Thyroid gland (tissue), 4 donors: ENCODE results near the gene RXFP4. TPM values are rescaled to one million over a fixed set of nuclear protein-coding genes. Genes with fewer than 3 reads are reported as not detected.

ENCODE experiments used
- DNase-seq, 2 donors: peaks; one replicate each; pipeline ENCODE4 v3.0.0-alpha.2; 2019
- H3K27ac ChIP-seq, 3 donors: fragments of 200-600 bp; sonication (generic); 1 replicate in 2 of 3; 2 replicates in 1 of 3; pipeline ENCODE4 v1.5.1; 2016 to 2019; ENCODE audit warnings: mild to moderate bottlenecking in 1 of 3, moderate library complexity in 1 of 3
- H3K27me3 ChIP-seq: fragments of 200-600 bp; sonication (generic); one replicate; pipeline ENCODE4 v1.5.1; 2019
- H3K36me3 ChIP-seq, 2 donors: fragments of 200-600 bp; sonication (generic); one replicate each; pipeline ENCODE4 v1.5.1; 2016 to 2019
- H3K4me1 ChIP-seq, 2 donors: fragments of 200-600 bp; sonication (generic); one replicate each; pipeline ENCODE4 v1.5.1; 2017 to 2019
- H3K4me3 ChIP-seq, 3 donors: fragments of 200-600 bp; sonication (generic); replicated peaks in 1 of 3; 1 replicate in 2 of 3; 2 replicates in 1 of 3; pipeline ENCODE4 v1.5.1; 2016; ENCODE audit warnings: mild to moderate bottlenecking in 1 of 3
- H3K9me3 ChIP-seq: fragments of 200-600 bp; sonication (generic); one replicate; pipeline ENCODE4 v1.5.1; 2017
- POLR2A ChIP-seq, 2 donors: fragments of 450-650 bp; IDR thresholded peaks; one replicate each; pipeline ENCODE4 v1.6.1; 2017; ENCODE audit warnings: antibody characterized with exemption in 2 of 2, mild to moderate bottlenecking in 2 of 2, moderate library complexity in 1 of 2
- WGBS, 2 donors: methylation state at CpG; one replicate each; pipeline ENCODE4 v1.1.5; 2017; 5-methylcytosine and 5-hydroxymethylcytosine counted together
- intact Hi-C: fragments of 100-400 bp; cut with DNase I; formaldehyde crosslinking; loops from one replicate; pipeline ENCODE4 v1.15.1; 2023
- total RNA-seq, 4 donors: library from RNA; depleted of rRNA; stranded (reverse); fragments of >200 nt; gene quantifications; one replicate each; pipeline ENCODE4 v1.2.3, GENCODE V29; 2016
- TF ChIP-seq, protein P1 (sequence below), 6 experiments: fragments of 200-600 bp in 3 of 6; fragments of 450-650 bp in 3 of 6; sonication (generic) in 3 of 6; IDR thresholded peaks; one replicate each; pipeline ENCODE4 v1.5.1; 2016 to 2019; ENCODE audit warnings: antibody characterized with exemption in 6 of 6, mild to moderate bottlenecking in 2 of 6, inconsistent platforms in 1 of 6, moderate library complexity in 1 of 6

The RXFP4 gene
- total RNA-seq, 4 donors from 2014 or later: not detected

DNA sequence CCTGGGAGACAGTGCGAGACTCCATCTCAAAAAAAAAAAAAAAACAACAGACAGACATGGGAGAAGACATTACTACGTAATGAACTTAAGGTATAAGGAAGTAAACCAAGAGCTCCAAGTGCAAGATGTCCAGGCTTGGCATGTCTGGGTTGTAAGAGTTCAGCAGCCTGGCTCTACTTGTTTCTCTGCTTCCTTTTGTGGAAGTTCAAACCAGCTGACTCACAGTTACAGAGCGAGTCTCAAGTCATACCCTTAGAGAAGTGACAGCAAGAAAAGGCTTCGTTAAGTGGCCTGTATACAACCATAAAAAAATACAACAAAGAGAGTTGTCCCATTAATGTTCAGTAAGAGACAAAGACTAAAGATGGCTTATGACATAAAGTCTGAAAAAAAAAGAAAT is 31.5 kb upstream of the RXFP4 start:
- Histone ChIP-seq H3K9me3 (no peaks in the 10 kb centered on the region), H3K4me3 (peak overlapping the region in 1 of 3 donors; percentile 74), H3K4me1 (peaks cover 6 to 7% of the 10 kb centered on the region in 2 donors), H3K36me3 (peaks cover 28 to 46% of the 10 kb centered on the region in 2 donors), H3K27me3 (no peaks in the 10 kb centered on the region), H3K27ac (peak overlapping the region in 2 of 3 donors; percentile 91)
- WGBS, 2 donors: 81 to 85% methylated on average over 4 of the region's 4 CpGs
- intact Hi-C loops: no loop called here
- no peak for TF ChIP-seq POLR2A (IDR thresholded peaks at IDR 0.05)
- DNase-seq: no peak

DNA sequence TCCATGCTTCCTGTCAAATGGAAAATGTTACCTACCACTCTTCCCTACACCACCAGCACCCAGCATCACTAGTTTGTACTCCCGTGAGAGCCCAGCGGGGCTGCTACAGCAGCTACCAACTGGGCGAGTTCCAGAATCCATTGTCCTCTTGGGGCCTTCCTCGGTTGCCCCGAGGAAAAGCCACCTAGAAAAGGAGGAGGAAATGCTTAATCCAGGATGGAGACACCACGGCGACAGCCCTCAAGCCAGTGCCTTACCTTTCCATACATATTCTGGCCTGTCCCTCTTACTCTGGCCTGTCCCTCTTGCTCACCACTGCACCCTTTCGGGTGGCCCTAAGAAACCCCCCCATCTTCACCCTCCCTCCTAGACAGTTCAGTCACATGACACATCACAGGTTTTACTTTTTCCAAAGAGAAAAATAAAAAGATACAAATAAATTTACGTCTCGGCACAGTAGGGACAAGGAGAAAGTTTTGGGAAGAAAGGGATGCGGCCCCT is 30.8 kb upstream of the RXFP4 start:
- H3K9me3 ChIP-seq: no peaks in the 10 kb centered on the region
- H3K4me3 ChIP-seq: peak overlapping the region; percentile 9 to 91 (median 74)
- 1 to 3% methylated on average over 11 of the region's 11 CpGs for WGBS, 2 donors
- peak overlapping the region; percentile 83 to 91 (median 91) for H3K27ac ChIP-seq
- intact Hi-C loops: no loop called here
- H3K36me3 ChIP-seq: peaks cover 31 to 46% of the 10 kb centered on the region in 2 donors
- H3K4me1 ChIP-seq: peaks cover 6 to 7% of the 10 kb centered on the region in 2 donors
- DNase-seq: peak; percentile 13 to 19
- TF ChIP-seq POLR2A (IDR thresholded peaks at IDR 0.05): no peak
- TF ChIP-seq, protein P1, sequence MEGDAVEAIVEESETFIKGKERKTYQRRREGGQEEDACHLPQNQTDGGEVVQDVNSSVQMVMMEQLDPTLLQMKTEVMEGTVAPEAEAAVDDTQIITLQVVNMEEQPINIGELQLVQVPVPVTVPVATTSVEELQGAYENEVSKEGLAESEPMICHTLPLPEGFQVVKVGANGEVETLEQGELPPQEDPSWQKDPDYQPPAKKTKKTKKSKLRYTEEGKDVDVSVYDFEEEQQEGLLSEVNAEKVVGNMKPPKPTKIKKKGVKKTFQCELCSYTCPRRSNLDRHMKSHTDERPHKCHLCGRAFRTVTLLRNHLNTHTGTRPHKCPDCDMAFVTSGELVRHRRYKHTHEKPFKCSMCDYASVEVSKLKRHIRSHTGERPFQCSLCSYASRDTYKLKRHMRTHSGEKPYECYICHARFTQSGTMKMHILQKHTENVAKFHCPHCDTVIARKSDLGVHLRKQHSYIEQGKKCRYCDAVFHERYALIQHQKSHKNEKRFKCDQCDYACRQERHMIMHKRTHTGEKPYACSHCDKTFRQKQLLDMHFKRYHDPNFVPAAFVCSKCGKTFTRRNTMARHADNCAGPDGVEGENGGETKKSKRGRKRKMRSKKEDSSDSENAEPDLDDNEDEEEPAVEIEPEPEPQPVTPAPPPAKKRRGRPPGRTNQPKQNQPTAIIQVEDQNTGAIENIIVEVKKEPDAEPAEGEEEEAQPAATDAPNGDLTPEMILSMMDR (IDR thresholded peaks at IDR 0.05): no peak
- no peaks in the 10 kb centered on the region for H3K27me3 ChIP-seq

DNA sequence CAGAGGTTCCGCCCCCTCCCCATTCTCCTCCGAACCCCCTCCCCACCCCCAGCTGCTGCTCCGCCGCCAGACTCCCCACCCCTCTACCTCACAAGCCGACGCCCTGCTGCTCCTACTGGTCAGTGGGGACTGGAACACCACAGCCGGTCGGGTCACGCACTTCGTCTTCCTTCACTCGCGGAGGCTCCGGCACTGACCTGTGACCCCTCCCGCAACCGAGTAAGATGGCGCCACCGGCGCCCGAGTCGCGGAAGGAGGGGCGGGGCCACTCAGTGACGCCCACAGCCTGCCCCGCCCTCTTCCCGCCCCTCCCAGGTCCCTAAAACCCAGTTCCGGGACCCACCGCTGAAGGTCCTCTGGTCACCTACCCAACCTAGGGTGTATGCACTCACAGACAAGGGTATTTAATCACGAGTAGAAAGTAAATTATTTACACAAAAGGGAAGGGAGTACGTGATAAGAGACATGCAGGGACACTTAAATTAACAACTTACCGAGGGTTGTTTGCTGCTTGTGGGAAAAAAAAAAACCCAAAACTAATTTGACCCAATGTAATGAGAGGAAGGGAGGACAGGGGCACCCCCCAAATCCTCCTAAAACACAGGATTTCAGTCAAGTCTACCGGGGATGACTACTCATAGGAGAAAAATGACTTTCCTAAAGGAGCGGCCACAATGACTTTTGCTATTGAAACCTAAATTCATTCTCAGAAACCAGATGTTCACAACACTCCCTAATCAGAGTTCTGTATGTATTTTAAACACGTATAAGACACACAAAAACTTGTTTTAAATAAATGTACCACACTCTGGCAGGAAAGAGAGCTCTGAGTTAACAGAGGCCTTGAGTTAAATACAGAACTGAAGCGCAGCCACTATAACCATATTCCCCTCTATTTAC is 30.0 kb upstream of the RXFP4 start, which contains the start of gene RIT1:
Gene RIT1, minus strand, starts transcription at position 194 of the 900 bp plus-strand sequence. CDS start 588 bp downstream, outside the sequence.
- WGBS, 2 donors: 9% methylated on average over 28 to 29 of the region's 34 CpGs
- peak in 1 of 2 donors; percentile 65 for TF ChIP-seq POLR2A (IDR thresholded peaks at IDR 0.05)
- TF ChIP-seq, protein P1 (IDR thresholded peaks at IDR 0.05): peak in 4 of 6 experiments; percentile 10 to 38 (median 24)
- intact Hi-C loops: no loop called here
- no peaks in the 10 kb centered on the region for H3K27me3 ChIP-seq
- peak; percentile 83 to 84 for DNase-seq
- H3K9me3 ChIP-seq: no peaks in the 10 kb centered on the region
- H3K4me3 ChIP-seq: peak within 1 kb of the TSS; percentile 9 to 91 (median 74)
- peaks cover 38 to 53% of the 10 kb centered on the region in 2 donors for H3K36me3 ChIP-seq
- H3K27ac ChIP-seq: peak within 1 kb of the TSS; percentile 83 to 91 (median 91)
- peaks cover 6 to 7% of the 10 kb centered on the region in 2 donors for H3K4me1 ChIP-seq

DNA sequence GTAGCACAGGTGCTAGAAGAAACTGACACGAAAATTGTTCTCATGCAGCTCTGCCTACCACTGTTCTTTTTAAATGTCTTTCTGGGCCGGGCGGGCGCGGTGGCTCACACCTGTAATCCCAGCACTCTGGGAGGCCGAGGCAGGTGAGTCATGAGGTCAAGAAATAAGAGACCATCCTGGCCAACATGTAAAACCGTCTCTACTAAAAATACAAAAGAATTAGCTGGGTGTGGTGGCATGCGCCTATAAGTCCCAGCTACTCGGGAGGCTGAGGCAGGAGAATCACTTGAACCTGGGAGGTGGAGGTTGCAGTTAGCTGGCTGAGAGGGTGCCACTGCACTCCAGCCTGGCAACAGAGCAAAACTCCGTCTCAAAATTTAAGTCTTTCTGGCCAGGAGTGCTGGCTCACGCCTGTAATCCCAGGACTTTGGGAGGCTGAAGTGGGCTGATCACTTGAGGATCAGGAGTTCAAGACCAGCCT is 29.3 kb upstream of the RXFP4 start:
- intact Hi-C loops: no loop called here
- H3K36me3 ChIP-seq: peaks cover 45 to 60% of the 10 kb centered on the region in 2 donors

More for the DNA sequence above, 29.3 kb upstream of the RXFP4 start:
- H3K4me3 ChIP-seq: no peak overlapping the region
- no peak overlapping the region for H3K27ac ChIP-seq
- 88 to 91% methylated on average over 7 to 11 of the region's 11 CpGs for WGBS, 2 donors
- no peaks in the 10 kb centered on the region for H3K9me3 ChIP-seq
- TF ChIP-seq, protein P1 (IDR thresholded peaks at IDR 0.05): no peak
- TF ChIP-seq POLR2A (IDR thresholded peaks at IDR 0.05): no peak
- no peaks in the 10 kb centered on the region for H3K27me3 ChIP-seq
- DNase-seq: no peak
- H3K4me1 ChIP-seq: peaks cover 6 to 7% of the 10 kb centered on the region in 2 donors
